Activated CD4-positive, alpha-beta T cell treated with anti-CD3 and anti-CD28 coated beads, Interleukin-2, Interleukin-6, amounts not matched to agents 100 ng/mL and 50 ng/mL, durations not matched to agents 16 hours and 8 hours (primary cell): ENCODE results near the gene PXDC1.

Experiments
- DNase-seq: peaks from one replicate; pipeline ENCODE4 v3.0.0-alpha.2; 2020

PXDC1 gene, protein sequence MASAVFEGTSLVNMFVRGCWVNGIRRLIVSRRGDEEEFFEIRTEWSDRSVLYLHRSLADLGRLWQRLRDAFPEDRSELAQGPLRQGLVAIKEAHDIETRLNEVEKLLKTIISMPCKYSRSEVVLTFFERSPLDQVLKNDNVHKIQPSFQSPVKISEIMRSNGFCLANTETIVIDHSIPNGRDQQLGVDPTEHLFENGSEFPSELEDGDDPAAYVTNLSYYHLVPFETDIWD

DNA sequence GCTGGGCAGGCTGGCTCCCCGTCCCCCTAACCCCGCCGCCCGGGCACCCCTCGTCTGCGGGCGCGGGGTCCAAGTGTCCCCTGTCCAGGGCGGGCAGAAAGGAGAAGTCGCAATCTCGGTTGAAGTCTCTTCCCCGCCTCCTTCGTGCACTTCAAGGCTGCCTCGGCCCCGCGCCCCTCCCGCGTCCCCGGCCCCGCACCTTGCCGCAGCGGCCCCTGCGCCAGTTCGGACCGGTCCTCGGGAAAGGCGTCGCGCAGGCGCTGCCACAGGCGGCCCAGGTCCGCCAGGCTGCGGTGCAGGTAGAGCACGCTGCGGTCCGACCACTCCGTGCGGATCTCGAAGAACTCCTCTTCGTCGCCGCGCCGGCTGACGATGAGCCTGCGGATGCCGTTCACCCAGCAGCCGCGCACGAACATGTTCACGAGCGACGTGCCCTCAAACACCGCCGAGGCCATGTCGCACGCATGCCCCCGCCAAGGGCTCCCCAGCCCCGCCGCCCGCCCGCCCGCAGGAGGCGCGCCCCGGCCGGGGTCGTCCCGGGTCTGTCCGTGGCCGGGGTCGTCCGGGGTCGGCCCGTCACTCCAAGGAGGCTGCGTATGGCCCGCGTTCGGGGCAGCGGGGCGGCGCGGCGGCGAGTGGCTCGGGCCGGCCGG lies at the start of gene PXDC1:
TSS of gene PXDC1 (minus strand) at position 637 of the 653 bp plus-strand sequence. CDS start at position 455, 182 bp downstream.
- no peak for DNase-seq

DNA sequence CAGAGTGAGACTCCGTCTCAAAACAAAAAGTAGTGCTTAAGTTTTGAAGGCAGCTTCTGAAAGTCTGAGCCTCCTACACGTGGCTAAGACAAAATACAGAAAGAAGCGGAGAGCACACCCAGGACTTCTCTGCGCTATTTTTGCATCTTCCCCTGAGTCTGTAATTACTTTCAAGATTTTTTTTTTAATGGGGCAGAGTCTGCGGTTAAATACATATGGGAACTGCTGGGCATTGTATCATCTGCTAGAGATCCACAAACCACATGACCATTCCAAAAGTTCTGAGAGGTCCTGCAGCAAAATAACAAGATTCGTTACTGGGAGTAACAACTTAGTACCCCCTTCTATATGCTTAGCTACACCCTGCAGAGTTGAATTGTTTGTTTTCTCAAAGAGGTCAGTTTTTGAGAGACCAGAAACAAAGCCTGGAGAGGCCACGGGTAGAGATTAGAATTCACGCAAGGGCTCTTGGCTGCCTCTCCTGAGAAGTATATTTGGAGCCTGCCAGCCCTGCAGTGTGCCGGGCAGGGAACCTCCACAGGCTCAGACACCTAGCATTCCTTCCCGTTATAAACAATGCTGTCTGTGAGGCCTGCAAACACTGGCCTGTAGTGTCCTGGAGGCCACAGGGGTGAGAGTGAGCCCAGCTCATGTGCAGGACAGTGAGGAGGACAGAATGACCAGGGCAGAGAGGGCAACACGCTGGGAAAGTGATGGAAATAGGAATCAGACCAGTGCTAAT lies 49.5 kb upstream of the PXDC1 start:
- no peak for DNase-seq

DNA sequence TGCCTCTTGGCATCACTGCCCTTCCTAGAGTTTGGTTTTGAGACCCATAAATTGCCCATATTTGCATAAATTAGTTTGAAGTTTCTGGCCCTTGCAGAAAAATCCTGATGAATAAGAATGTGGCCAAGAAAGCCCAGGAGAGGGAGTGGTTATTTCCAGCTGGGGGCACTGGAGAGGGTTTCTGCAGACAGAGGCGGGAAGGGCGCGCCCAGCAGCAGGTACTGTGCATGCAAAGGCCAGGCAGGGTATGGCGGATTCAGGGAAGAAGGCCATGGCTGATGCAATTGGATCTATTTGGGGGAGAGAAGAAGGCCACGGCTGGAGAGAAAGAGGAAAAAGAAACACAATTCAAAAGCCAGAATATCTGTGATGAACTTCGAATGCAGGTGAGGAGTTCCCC lies 48.2 kb upstream of the PXDC1 start:
- no peak for DNase-seq

DNA sequence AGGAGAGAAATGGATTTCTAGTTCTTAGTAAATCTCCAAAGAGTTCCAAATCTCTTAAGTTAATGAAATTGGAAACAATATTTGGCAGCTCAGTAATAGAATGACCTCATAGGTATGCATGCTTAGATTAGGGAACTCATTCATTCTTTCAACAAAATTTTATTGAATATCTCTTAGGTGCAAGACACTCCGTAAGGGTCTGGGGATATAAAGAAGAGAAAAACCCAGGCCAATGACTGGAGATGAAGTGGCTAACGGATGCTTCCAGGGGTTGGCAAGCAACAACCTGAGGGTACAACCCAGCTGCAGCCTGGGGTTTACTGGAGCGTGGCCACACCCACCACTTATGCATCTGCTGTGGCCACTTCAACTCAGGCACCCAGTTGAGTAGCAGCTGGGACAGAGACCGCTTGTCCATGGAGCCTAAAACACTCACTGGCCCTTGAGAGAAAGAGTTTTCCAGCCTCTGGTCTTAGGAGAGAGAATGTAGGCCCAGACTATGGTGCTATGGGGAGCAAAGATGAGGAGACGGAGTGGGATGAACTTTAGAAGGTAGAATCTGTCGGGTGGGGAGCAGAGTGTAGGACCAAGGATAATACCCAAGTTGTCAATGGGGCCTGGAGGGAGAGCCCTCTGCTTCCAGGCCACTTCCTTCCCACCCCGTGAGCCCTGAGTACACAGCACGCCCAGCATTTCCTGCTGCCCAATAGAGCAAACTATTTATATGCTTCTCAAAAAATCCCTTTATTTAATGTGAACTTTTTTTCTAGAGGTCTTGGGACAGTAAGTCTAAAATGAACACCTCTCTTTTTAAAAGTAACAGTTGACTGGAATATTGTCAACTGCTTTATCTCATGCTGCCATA lies 46.8 kb upstream of the PXDC1 start:
- DNase-seq = no peak

DNA sequence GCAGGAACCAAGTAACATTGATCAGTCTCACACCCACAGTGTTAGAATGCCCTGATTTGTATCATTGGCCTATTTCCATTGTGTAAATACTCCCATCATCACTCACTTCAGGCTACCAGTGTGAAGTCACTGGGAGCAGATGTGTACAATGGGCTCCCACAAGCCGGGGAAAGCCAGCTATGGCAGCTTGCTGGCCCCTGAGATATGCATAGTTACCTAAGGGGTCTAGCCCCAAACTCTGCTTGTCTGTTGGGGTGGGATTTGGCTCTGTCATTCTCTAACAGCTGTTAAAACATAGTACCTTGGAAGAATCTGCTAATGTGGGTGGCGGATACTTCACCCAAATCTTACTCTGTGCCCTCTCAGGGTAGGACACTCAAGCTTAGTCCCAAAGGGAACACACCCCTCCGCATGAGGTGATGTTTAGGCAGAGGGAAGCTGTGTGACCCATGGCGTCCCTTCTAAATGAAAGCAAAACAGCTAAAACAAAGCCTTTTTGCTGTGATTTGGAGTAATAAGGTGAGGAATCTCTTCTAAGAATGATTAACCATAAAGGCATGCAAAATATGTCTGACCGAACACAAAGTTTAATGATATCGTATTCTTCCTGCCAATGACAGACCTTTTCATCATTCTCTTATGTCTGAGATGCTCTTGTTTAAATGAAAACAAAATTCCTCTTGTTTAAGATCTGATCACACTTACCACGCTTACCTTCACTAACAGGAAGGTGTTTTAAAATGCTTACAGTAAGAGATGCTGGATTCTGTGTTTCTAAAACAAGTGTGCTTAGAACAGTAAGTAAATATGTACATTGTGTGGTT lies 45.9 kb upstream of the PXDC1 start:
- DNase-seq = no peak

DNA sequence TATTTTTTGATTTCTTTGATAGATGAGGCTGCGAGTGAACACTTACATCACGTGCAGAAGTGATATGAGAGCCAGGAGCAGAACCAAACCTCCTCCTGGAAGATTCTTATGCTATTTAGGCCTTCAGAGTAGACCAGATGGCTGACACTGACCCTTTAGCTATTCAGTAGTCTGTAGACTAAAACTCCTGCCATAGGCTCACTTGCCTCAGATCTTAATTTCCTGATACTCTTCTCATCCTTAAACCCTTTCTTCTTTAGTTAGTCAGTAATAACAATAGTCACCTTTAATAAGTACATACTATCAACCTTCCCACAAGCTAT lies 45.2 kb upstream of the PXDC1 start:
- no peak for DNase-seq

DNA sequence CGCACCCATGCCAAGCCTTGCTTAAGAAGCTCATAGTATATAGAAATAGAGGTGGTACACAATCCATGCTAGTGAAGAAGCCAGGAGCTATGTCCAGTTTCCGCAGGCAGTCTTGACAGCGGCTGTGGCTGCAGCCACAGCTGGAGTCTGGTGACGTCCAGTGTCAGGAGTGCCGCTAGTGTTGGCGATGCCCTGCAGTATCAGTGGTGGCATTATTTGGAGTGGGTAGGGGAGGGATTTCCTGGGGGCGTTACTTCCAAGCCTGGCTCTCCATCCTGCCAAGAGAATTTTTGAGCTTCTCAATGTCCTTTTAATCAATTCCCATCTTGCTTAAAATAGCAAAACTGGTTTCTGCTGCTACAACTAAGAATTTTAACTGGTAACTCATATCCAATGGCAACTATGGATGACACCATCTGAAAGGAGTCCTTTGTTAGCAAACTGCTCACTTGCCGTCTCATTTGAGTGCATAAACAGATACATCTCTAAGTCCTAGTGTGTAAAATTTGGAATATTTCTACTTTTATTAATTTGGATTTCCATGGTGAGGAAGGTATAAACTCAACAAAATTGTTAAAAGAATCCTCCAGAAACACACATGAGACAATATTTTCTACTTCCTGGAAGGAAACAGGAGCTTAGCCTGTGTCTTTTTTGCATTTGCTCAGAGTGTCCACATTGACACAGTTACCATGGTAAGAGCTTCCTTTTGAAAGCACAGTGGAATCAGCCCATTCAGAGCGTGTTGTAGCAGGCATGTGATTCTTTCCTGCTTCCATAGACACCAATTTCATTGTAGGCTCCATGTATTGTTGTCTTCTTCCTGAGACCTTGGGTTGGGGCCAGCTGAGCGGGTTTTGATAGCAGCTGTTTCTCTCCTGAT lies 44.6 kb upstream of the PXDC1 start:
- no peak for DNase-seq

DNA sequence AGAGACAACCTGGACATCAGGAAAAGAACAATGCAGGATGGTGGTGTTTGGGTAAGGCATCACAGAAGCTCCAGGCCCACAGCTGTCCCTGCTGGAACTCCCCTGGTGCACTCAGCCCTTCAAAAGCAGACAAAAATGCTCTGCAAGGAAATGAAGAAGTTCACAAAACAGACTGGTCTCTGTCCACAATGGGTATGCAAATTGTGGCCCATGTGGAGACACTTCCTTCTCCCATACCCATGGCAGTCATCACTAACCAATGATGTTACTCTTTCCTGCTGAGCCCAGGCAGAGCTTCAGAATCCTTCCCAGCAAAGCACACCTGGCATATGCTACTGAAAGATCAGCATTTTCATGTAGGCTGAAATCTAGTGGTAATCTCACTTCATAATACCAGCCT lies 42.6 kb upstream of the PXDC1 start:
- no peak for DNase-seq

DNA sequence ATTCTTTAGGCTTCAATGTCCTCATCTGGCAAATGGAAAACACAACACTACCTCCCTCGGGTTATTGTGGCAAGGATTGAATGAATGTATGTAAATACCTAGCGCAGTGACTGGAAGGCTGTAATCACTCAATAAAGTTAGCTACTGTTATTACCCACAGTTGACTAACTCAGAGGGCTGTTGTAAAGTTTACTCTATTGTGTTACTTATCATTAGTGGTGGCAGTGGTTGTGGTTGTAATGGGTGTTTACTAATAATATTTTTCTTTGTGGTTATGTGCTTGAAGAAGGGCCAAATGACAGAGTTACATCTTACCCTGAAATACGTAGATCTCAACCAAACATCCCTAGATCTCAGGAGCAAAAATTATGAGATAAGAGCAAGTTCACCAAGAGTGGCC lies 42.0 kb upstream of the PXDC1 start:
- DNase-seq = no peak

DNA sequence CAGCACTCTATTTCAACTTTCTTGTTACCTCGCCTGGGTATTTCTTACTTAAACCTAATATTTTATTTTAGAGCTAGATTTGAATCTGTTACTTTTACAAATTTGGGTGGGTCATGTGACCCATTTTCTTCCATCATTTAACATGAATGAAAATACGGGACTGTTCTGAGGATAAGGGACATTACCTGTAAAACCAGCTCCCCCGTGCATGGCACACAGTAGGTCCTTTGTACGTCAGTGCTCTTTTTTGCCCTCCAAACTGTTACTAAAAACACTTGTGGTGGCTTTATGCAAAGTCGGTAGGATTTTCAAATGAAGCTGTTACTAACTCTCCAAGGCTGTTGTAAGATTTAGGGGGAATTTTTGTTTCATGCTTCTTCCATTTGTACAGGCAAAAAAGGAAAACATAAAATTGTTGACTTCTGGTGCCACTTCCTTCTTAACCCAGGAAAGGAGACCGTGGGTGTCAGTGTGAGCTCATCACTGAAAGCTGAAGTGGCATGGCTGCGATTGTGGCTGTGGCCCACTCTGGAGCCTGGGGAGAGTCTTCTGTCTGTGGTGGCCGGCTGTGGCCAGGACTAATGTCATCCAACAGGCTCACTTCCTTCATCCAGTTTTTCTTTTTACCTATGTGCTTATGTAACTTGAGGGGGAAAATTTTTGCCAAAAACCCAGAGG lies 40.2 kb upstream of the PXDC1 start:
- no peak for DNase-seq

DNA sequence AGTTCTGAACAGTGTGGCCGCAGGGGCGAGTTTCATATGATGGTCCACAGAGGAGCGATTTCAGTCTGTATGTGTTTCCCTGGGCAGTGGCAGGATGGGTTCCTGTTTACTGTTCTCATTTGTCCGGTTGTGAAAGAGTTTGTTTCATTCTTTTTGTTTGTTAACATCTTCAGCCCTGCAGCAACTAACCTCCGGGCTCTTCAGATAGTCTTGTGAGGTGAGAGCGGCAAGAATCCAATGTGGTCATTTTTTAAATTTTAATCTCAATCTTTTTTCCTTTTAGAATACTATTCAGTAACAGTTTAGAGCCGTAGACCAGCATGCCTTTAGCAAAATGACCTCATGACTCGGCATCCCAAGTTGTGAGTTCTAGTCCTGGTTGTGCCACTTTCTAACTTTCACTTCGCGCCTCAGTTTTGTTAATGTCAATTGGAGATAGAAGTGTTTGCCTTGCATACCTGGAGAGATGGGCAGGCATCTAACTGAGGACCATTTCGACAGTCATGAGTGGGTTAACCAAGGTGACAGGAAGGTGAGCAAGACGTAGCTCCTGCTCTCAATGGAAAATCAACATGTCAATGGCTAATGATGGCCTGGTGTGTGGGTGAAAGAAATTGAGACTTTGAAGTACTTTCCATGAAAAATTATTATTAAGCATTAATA lies 38.5 kb upstream of the PXDC1 start:
- no peak for DNase-seq

DNA sequence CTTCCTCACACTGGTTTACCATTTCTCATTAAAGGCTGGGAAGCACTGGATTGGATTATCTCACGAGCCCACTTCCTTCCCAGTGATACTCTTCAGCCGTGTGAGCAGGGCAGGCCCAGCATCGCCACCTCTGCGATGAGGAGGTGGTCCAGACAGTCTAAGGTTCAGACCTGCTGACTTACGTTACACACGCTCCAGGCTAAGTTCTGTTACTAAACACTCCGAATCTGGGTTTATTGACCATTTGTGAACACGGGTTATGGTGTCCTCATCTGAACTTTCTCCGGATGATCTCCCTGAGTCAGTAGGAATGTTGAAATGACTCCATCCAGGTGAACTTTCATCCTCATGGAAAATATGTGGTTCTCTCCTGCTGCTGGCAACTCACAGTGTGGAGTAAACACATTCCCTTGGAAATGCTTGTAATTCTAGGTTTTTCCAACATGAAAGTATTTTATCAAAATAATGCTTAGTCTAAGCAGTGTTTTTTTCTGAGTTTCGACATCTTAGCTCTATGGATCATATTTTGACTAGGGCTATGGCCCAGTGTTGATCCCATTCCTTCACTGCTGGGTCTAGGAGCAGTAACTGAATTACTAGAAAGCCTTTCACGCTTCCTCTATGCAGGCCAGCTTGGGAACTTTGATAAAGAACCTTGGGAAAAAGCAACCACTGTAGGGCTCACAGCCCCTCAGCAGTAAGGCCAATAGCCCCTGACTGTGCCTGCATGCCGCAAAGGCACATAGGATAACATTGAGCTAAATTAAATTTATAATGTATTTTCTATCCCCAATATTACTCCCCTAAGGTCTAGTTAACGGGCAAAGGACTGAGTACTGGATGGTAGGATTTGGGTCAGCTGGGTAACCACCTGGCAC lies 37.7 kb upstream of the PXDC1 start:
- no peak for DNase-seq

DNA sequence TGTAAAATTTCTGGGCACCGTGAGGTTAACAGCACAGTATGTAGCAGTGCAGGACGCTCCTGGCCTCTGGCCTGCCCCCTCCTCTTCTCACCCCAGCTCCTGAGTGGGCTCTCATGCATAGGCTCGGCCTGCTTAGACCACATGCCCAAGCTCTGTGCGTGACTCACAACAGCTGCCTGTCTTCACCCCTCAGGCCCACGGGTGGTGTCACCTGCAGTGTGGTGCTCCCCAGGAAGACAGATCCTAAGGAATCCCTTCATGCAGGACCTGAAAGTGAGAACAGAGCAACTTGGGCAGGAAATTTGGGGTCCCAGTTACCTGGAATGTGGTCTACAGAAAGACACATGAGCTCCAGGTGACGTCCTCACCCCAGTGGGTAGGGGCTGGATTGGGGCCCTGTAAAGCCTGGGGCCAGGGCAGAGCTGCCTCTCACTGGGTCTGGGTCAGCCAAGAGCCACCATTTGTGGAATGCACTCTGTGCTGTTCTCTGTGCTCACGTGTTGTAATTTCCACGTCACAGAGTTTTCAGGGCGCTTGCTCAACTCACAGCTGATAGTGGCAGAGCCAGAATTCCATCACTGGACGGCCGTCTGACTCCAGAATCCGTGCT lies 37.0 kb upstream of the PXDC1 start:
- DNase-seq = no peak

DNA sequence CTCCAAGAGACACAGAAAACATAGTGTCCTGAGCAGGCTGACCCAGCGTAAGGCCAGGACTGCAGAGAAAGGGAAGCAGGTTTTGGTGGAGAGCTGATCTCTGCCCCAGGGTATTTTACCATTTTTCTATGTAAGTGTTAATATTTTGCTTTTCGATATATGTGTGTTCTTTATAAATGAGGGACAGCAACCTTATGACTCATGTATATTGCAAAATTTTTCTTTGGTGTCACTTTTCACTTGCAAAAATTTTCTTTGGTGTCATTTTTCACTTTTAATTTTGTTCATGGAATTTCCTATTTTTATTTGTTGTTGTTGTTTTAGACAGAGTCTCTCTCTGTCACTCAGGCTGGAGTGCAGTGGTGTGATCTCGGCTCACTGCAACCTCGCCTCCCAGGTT lies 34.6 kb upstream of the PXDC1 start:
- DNase-seq = no peak

DNA sequence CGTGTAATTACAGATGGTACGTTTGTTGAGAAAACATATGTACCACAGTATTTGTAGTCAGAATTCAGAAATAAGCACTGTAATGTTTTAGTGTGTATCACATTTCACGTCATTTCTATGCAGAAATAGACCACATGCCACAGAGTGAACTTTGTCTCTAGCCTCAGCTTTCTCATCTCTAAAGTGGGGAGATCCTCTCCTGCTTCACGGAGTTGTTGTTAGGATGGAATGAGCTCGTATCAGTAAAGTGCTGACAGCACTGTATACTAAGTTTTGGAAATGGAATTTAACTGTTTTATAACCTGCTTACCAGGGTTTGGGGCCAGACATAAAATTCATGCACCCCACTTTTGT lies 34.2 kb upstream of the PXDC1 start:
- DNase-seq = no peak

DNA sequence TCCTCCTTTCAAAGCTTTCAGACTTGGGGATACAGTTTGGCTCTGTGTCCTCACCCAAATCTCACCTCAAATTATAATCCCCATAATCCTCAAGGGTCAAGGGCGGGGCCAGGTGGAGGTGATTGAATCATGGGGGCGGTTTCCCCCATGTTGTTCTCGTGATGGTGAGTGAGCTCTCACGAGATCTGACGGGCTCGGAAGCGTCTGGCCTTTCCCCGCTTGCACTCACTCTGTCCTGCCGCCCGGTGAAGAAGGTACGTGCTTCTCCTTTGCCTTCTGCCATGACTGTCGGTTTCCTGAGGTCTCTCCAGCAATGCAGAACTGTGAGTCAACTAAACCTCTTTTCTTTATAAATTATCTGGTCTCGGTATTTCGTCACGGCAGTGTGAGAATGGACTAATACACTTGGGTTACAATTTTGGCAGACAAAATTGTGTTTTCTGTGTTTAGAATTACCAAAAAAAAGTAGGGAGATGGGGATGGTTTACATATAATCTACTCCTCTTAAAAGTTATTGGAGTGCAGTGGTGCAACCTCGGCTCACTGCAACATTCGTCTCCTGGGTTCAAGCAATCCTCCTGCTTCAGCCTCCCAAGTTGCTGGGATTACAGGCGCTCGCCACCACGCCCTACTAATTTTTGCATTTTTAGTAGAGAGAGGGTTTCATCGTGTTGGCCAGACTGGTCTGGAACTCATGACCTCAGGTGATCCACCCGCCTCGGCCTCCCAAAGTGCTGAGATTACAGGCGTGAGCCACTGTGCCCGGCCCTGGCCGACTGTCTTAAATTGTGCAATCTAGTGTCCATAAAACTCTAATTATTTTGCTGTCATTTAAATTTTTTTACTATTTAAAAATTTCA lies 33.6 kb upstream of the PXDC1 start:
- no peak for DNase-seq

DNA sequence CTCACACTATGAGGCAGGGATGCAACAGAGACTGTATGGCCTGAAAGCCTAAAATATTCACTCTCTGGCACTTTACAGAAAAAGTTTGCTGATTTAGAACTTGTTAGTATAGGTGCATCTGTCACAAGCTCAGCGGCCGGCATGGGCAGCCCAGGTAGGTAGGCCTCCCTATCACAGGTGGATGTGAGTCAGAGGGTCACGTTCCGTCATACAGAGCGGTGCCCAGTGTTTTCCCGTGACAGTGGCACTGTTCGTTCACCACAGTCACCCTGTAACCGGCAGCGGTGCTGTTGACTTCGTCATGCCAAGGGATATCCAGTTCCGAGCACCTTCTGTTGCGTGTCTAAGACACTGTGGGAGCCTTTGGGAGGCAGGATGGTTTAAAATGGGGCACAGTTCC lies 32.9 kb upstream of the PXDC1 start:
- DNase-seq = no peak
